Measurements from ENCODE around the gene CYB5RL.

CYB5RL gene

GRCh38 chr1:54151013-54151412 is 48.8 kb downstream of the CYB5RL start:
- no peaks in the 10 kb centered on the region for H3K36me3 ChIP-seq
- H3K4me1 ChIP-seq (ENCODE audit: control insufficient read depth in 1 of 2, insufficient read depth in 1 of 2, low read depth in 1 of 2, low read length in 1 of 2): peaks cover 0 to 7% of the 10 kb centered on the region in 2 experiments
- H3K27ac ChIP-seq: no peak overlapping the region
- H3K9me3 ChIP-seq: no peaks in the 10 kb centered on the region
- H3K4me3 ChIP-seq (ENCODE audit: low read depth in 1 of 2, low read length in 1 of 2): no peak overlapping the region
- TF ChIP-seq CTCF (IDR thresholded peaks at IDR 0.05): no peak
- no peaks in the 10 kb centered on the region for H3K27me3 ChIP-seq
